ENCODE results near the gene ASB16. TPM values are rescaled to one million over a fixed set of nuclear protein-coding genes. Genes with fewer than 3 reads are reported as not detected.

Gene ASB16
- total and polyA plus RNA-seq, 4 donors: 0.88 to 2.1 (median 1.4) TPM

DNA sequence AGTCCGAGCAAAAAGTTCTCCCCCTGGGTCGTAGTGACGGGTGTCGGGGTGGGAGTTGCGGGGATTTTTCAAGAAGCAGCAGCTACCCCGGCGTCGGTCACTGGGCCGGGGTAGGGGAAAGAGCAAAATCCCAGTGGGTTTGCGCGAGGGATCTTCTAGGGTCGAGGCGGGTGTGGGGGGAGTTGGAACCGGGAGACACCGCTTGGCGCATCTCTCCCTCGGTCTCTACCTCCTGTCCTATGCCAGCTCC is 51.3 kb downstream of the ASB16 start:
- intact Hi-C loops (cut with DNase I): no loop called here
- peak overlapping the region; percentile 33 to 88 for H3K27ac ChIP-seq (ENCODE audit: low read depth in 1 of 2, low read length in 2 of 2)
- ATAC-seq (ENCODE audit: low FRiP score) (no peak), DNase-seq (peak; percentile 68 to 74)
- 0 to 1% methylated on average over 17 of the region's 17 CpGs for WGBS, 2 donors
- H3K9me3 ChIP-seq (ENCODE audit: control insufficient read depth, low read length): no peaks in the 10 kb centered on the region
- peak overlapping the region; percentile 90 to 98 for H3K4me3 ChIP-seq (ENCODE audit: low read length in 2 of 2)
- peaks cover 0 to 2% of the 10 kb centered on the region in 2 donors for H3K4me1 ChIP-seq (ENCODE audit: control insufficient read depth in 1 of 2, insufficient read depth in 2 of 2, low read length in 2 of 2)
- no peaks in the 10 kb centered on the region for H3K36me3 ChIP-seq (ENCODE audit: control insufficient read depth in 1 of 2, insufficient read depth in 2 of 2, low read length in 1 of 2)
- H3K27me3 ChIP-seq (ENCODE audit: control insufficient read depth in 1 of 2, insufficient read depth in 2 of 2, low read length in 1 of 2): no peaks in the 10 kb centered on the region

DNA sequence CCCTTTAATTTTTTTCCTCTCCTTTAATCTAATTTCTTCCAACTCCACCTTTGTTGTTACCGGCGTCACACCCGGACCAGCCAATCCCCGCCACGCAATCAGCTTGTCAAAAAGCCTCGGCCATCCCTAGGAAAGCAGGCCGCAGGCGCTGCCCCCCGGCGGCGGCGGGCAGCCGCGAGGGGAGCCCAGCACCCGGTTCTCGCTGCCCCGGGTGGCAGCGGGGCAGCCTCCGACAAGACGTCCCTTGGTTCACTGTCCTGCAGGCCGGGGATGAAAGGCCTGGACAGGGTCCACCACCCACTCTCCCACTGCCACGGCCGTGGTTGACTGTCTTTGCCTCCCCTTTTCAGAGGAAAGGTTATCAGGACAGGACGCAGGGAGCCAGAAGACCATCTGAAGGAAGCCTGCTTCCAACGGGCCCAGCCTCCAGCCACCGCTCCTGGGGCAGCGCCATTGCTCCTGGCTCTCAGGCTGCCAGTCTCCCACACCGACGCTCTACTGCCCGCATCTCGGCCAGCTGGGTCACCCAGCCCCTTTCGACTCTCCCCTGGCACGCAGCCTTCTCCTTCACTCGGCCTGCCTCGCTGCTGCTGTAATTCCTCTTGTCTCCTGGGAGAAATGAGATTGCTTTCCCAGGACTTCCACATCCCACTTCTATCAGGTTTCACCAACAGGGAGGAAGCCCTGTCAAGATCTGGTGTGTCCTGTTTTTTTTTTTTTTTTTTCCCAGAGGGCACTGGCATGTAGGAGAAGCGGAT is 51.8 kb downstream of the ASB16 start:
- Histone ChIP-seq H3K9me3 (ENCODE audit: control insufficient read depth, low read length) (no peaks in the 10 kb centered on the region), H3K4me1 (ENCODE audit: control insufficient read depth in 1 of 2, insufficient read depth in 2 of 2, low read length in 2 of 2) (peaks cover 0 to 2% of the 10 kb centered on the region in 2 donors), H3K4me3 (ENCODE audit: low read length in 2 of 2) (peak overlapping the region; percentile 90 to 98), H3K27ac (ENCODE audit: low read depth in 1 of 2, low read length in 2 of 2) (peak overlapping the region; percentile 33 to 88), H3K27me3 (ENCODE audit: control insufficient read depth in 1 of 2, insufficient read depth in 2 of 2, low read length in 1 of 2) (no peaks in the 10 kb centered on the region), H3K36me3 (ENCODE audit: control insufficient read depth in 1 of 2, insufficient read depth in 2 of 2, low read length in 1 of 2) (no peaks in the 10 kb centered on the region)
- 0 to 2% methylated on average over 36 of the region's 36 CpGs for WGBS, 2 donors
- ATAC-seq (ENCODE audit: low FRiP score): peak; percentile 61
- peak; percentile 87 to 91 for DNase-seq
- intact Hi-C loops (cut with DNase I): no loop called here

DNA sequence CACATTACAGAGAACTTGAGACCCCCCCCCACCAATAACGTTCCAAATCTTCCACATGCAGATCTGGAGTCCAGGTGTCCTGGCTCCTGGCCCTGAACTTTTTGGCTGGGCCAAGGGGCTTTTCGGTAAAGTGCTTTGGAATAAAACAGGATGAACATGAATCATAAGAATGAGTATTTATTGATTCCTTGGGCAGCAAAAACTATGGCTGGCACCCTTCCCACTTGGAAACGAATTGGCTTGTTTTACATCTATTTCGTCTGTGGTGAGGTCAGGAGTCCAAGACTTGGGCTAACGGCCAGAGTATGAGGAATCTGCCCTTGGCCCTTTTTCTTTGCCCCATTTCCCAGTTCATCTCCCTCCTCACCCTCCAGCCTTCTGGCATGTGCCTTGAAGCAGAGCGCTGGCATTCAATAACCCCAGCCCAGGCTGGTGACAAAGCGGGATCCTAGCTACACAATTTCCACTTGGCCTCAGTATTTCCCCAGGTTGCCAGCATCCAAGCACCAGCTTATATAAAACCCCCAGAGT is 53.1 kb downstream of the ASB16 start:
- intact Hi-C loops (cut with DNase I): no loop called here
- WGBS, 2 donors: 4 to 8% methylated on average over 7 of the region's 7 CpGs

More for the DNA sequence above, 53.1 kb downstream of the ASB16 start:
- Histone ChIP-seq H3K27me3 (ENCODE audit: control insufficient read depth in 1 of 2, insufficient read depth in 2 of 2, low read length in 1 of 2) (no peaks in the 10 kb centered on the region), H3K4me1 (ENCODE audit: control insufficient read depth in 1 of 2, insufficient read depth in 2 of 2, low read length in 2 of 2) (peaks cover 0 to 2% of the 10 kb centered on the region in 2 donors), H3K9me3 (ENCODE audit: control insufficient read depth, low read length) (no peaks in the 10 kb centered on the region), H3K36me3 (ENCODE audit: control insufficient read depth in 1 of 2, insufficient read depth in 2 of 2, low read length in 1 of 2) (no peaks in the 10 kb centered on the region), H3K4me3 (ENCODE audit: low read length in 2 of 2) (no peak overlapping the region), H3K27ac (ENCODE audit: low read depth in 1 of 2, low read length in 2 of 2) (peak overlapping the region; percentile 5 to 54)
- DNase-seq (no peak), ATAC-seq (ENCODE audit: low FRiP score) (no peak)

Small RNA genes within 50 kb of the gene (microRNA-seq; reads per million reads assigned to microRNA genes)
- gene MIR6782: 0 to 0.60 reads per million in 2 donors

Other genes starting within 250 kb of the ASB16 start
- not detected for gene PPY, start 228.2 kb upstream of the ASB16 start, total RNA-seq
- not detected for gene PPY, start 228.2 kb upstream of the ASB16 start, polyA plus RNA-seq
- not detected for gene PYY, start 216.8 kb upstream of the ASB16 start, total RNA-seq
- 1 to 10 TPM in 1 of 2 donors, under 1 TPM in 1; 0.20 to 1.1 TPM for gene PYY, start 216.8 kb upstream of the ASB16 start, polyA plus RNA-seq
- 1 to 10 TPM in 1 of 2 donors, under 1 TPM in 1; 0.94 to 1.3 TPM for gene NAGS, start 166.1 kb upstream of the ASB16 start, total RNA-seq
- 1 to 10 TPM in 1 of 2 donors, under 1 TPM in 1; 0.33 to 6.0 TPM for gene NAGS, start 166.1 kb upstream of the ASB16 start, polyA plus RNA-seq
- gene TMEM101, start 155.7 kb upstream of the ASB16 start, total RNA-seq: 10 to 100 TPM; 15.2 to 16.7 TPM
- gene TMEM101, start 155.7 kb upstream of the ASB16 start, polyA plus RNA-seq: 10 to 100 TPM; 21.5 to 25.0 TPM
- 10 to 100 TPM; 36.9 to 43.4 TPM for gene LSM12, start 104.0 kb upstream of the ASB16 start, total RNA-seq
- gene LSM12, start 104.0 kb upstream of the ASB16 start, polyA plus RNA-seq: 10 to 100 TPM; 19.0 to 19.8 TPM
- gene G6PC3, start 100.0 kb upstream of the ASB16 start, total RNA-seq: 10 to 100 TPM; 30.3 to 32.5 TPM
- 10 to 100 TPM; 22.7 to 40.0 TPM for gene G6PC3, start 100.0 kb upstream of the ASB16 start, polyA plus RNA-seq
- gene HDAC5, start 47.1 kb upstream of the ASB16 start, total RNA-seq: 10 to 100 TPM; 69.7 to 82.6 TPM
- gene HDAC5, start 47.1 kb upstream of the ASB16 start, polyA plus RNA-seq: 10 to 100 TPM; 28.9 to 83.4 TPM
- 1 to 10 TPM in 1 of 2 donors, under 1 TPM in 1; 0.58 to 1.3 TPM for gene HROB, start 28.8 kb upstream of the ASB16 start, total RNA-seq
- gene HROB, start 28.8 kb upstream of the ASB16 start, polyA plus RNA-seq: 1 to 10 TPM in 1 of 2 donors, not detected in 1; 1.7 TPM
- 10 to 100 TPM; 25.8 to 39.7 TPM for gene TMUB2, start 16.3 kb downstream of the ASB16 start, total RNA-seq
- gene TMUB2, start 16.3 kb downstream of the ASB16 start, polyA plus RNA-seq: 10 to 100 TPM; 13.4 to 59.8 TPM
- gene ATXN7L3, start 29.2 kb downstream of the ASB16 start, total RNA-seq: 10 to 100 TPM; 62.9 to 67.5 TPM
- 10 to 100 TPM; 18.7 to 35.7 TPM for gene ATXN7L3, start 29.2 kb downstream of the ASB16 start, polyA plus RNA-seq
- gene UBTF, start 49.0 kb downstream of the ASB16 start, total RNA-seq: 10 to 100 TPM; 39.1 to 75.4 TPM
- gene UBTF, start 49.0 kb downstream of the ASB16 start, polyA plus RNA-seq: 10 to 100 TPM; 26.5 to 45.9 TPM
- 10 to 100 TPM in 1 of 2 donors, 1 to 10 TPM in 1; 1.5 to 10.2 TPM for gene SLC4A1, start 97.4 kb downstream of the ASB16 start, total RNA-seq
- under 1 TPM; 0.08 to 0.25 TPM for gene SLC4A1, start 97.4 kb downstream of the ASB16 start, polyA plus RNA-seq
- under 1 TPM in 1 of 2 donors, not detected in 1; 0.75 TPM for gene RUNDC3A, start 137.9 kb downstream of the ASB16 start, total RNA-seq
- under 1 TPM; 0.26 to 0.50 TPM for gene RUNDC3A, start 137.9 kb downstream of the ASB16 start, polyA plus RNA-seq
- 10 to 100 TPM; 50.2 to 61.5 TPM for gene SLC25A39, start 154.1 kb downstream of the ASB16 start, total RNA-seq
- 100 to 1,000 TPM in 1 of 2 donors, 10 to 100 TPM in 1; 54.6 to 107 TPM for gene SLC25A39, start 154.1 kb downstream of the ASB16 start, polyA plus RNA-seq
- 100 to 1,000 TPM; 162 to 248 TPM for gene GRN, start 174.6 kb downstream of the ASB16 start, total RNA-seq
- gene GRN, start 174.6 kb downstream of the ASB16 start, polyA plus RNA-seq: 100 to 1,000 TPM; 125 to 145 TPM
- 1 to 10 TPM in 1 of 2 donors, under 1 TPM in 1; 0.45 to 2.0 TPM for gene FAM171A2, start 193.1 kb downstream of the ASB16 start, total RNA-seq
- gene FAM171A2, start 193.1 kb downstream of the ASB16 start, polyA plus RNA-seq: under 1 TPM in 1 of 2 donors, not detected in 1; 0.05 TPM
- gene ITGA2B, start 218.9 kb downstream of the ASB16 start, total RNA-seq: 1 to 10 TPM; 3.3 to 3.4 TPM
- 1 to 10 TPM in 1 of 2 donors, under 1 TPM in 1; 0.38 to 1.2 TPM for gene ITGA2B, start 218.9 kb downstream of the ASB16 start, polyA plus RNA-seq

Data from aorta (tissue), 5 donors.